ENCODE results near the gene EDEM3. TPM values are rescaled to one million over a fixed set of nuclear protein-coding genes. Genes with fewer than 3 reads are reported as not detected.

EDEM3 gene
- total RNA-seq, 5 donors from 2014 or later (not counting 1 experiment from before 2014, with no cell fraction given): 21.0 to 44.1 (median 39.1) TPM

DNA sequence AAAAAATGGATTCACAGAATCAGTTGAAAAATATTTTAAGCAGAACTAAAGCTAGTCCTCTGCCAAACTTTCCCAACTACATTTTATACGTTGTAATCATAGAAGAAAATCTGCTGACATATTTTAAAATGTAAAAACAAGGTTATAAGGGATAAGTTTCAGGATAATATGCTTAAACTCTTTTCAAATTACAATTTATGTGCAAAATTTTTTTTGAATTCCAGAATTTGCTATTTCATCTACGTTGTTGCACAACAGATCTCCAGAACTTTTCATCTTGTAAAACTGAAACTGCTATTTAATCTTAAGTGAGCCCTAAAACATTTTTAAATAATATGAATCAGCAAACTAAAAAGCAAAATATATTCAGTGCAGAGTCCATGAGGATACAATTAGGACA lies 5.9 kb downstream of the EDEM3 start:
- CTCF ChIA-PET: interaction anchor here in 1 of 2 donors (0.7 kb wide), 1 partner anchor 46 kb away, joined by 5 read pairs; no protein-coding TSS in a partner anchor
- POLR2A ChIA-PET: no interaction called here
- Histone ChIP-seq H3K4me3 (ENCODE audit: control insufficient read depth in 1 of 2, extremely low read depth in 1 of 2, low read length in 1 of 2) (no peak overlapping the region), H3K27me3 (replicated peaks in 1 of 2; ENCODE audit: control insufficient read depth in 2 of 2, extremely low read depth in 1 of 2, insufficient read depth in 2 of 2, low read length in 1 of 2) (no peaks in the 10 kb centered on the region), H3K4me1 (ENCODE audit: control insufficient read depth in 1 of 2, extremely low read depth in 1 of 2, insufficient read depth in 2 of 2, low read length in 2 of 2) (peaks cover 3 to 38% of the 10 kb centered on the region in 2 experiments), H3K9me3 (no peaks in the 10 kb centered on the region), H3K36me3 (ENCODE audit: control insufficient read depth in 2 of 2, extremely low read depth in 1 of 2, insufficient read depth in 1 of 2, low read length in 1 of 2) (no peaks in the 10 kb centered on the region), H3K27ac (ENCODE audit: low read length) (no peak overlapping the region)
- no peaks in the 10 kb centered on the region for H3K27me3 Mint-ChIP-seq
- H3K27ac Mint-ChIP-seq: peak overlapping the region; percentile 39 to 49
- H3K4me3 Mint-ChIP-seq: no peak overlapping the region
- H3K9me3 Mint-ChIP-seq: no peaks in the 10 kb centered on the region
- peaks cover 55 to 89% (median 85%) of the 10 kb centered on the region in 3 donors for H3K4me1 Mint-ChIP-seq
- DNase-seq (no peak), ATAC-seq (replicated peaks in 1 of 4) (no peak)
- peaks cover 6% of the 10 kb centered on the region for H3K36me3 Mint-ChIP-seq
- WGBS (ENCODE audit: insufficient coverage): no CpG with 5 or more reads among the region's 2 CpGs

DNA sequence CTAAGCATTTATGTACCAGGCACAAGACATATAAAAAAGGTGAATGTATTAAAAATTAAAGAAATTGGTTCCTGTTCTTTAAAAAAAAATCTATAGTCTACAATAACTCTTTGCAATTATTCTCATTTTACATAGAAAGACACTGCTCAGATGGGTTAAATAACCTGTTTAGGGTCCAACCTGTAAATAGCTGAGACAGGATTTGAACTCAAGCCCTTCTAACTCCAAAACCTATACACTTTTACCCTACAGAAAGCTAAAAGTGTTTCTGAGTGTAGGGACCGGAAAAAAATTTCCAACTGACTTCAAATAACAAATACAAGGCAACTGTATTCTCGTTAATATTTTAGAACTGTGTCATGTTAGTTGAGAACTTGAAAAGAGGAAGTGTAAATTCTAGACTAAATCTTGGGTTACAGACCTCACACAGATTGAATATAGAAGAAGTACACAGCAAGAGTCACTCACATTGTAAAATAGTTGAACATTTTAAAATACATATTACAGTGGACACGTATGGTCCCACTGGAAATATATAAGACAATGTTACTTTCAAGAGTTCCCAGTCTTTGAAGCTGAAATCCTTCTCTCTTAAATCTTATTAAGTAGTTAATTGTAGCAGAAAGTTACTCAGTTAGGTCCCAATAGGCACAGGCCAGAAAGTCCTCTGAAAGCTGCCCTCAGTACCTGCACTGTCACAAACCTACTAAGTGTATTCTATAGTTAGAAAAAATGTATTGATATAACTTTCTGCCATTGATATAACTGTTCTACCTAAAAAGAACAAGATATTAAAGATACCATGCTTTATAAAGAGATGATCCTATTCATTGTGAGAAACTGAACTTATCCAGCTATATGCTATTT lies 7.3 kb downstream of the EDEM3 start:
- H3K27ac Mint-ChIP-seq: peak overlapping the region; percentile 52 to 88

DNA sequence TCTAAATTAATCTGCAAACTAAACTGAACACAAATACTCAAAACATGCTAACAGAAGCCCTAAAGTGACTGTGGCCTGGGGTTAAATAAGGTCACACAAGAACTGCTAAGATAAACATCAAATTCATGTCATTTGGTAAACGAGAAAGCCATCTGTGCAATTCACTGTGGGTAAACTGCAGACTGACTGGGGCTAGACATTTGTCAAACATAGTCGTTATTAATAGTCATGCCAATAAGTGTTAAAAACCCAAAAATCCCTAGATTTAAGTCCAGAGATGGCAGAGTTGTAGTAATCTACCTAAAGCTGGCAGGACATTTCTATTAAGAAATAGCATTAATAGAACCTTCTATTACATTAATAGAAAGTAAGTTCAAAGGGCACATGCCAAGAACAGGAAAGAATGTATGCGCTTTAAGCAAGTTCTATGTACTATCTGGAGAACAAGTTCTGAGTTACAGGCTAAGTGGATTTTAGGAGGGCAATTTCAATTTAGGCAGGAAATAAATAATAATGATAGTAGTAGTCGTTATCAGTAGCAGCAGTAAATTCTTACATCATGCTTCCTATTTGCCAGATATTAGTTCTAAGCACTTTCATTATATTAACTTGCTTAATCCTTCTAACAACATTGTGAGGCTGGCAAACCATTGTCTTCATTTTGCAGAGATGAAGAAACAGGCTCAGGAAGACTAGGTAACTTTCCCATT lies 8.6 kb downstream of the EDEM3 start:
- H3K9me3 Mint-ChIP-seq: no peaks in the 10 kb centered on the region
- POLR2A ChIA-PET: interaction anchor here in 1 of 2 donors (0.6 kb wide), 1 partner anchor 1857 kb away, joined by 3 read pairs; no protein-coding TSS in a partner anchor
- DNase-seq (peak in 5 of 35 experiments; percentile 2 to 60 (median 4)), ATAC-seq (replicated peaks in 1 of 4) (peak; percentile 46 to 58 (median 52))
- Histone ChIP-seq H3K36me3 (ENCODE audit: control insufficient read depth in 2 of 2, extremely low read depth in 1 of 2, insufficient read depth in 1 of 2, low read length in 1 of 2) (no peaks in the 10 kb centered on the region), H3K4me1 (ENCODE audit: control insufficient read depth in 1 of 2, extremely low read depth in 1 of 2, insufficient read depth in 2 of 2, low read length in 2 of 2) (peaks cover 8 to 41% of the 10 kb centered on the region in 2 experiments), H3K27me3 (replicated peaks in 1 of 2; ENCODE audit: control insufficient read depth in 2 of 2, extremely low read depth in 1 of 2, insufficient read depth in 2 of 2, low read length in 1 of 2) (no peaks in the 10 kb centered on the region), H3K9me3 (no peaks in the 10 kb centered on the region), H3K27ac (ENCODE audit: low read length) (peak overlapping the region; percentile 40), H3K4me3 (ENCODE audit: control insufficient read depth in 1 of 2, extremely low read depth in 1 of 2, low read length in 1 of 2) (no peak overlapping the region)
- peaks cover 6% of the 10 kb centered on the region for H3K36me3 Mint-ChIP-seq
- CTCF ChIA-PET: interaction anchor here in 1 of 2 donors (0.9 to 1.0 kb wide), 2 partner anchors 8 to 10 kb away, joined by 3 read pairs; partner anchors contain the start of gene EDEM3
- WGBS (ENCODE audit: insufficient coverage): 0% methylated on average over 1 of the region's 4 CpGs
- H3K27ac Mint-ChIP-seq: peak overlapping the region; percentile 88 to 91
- H3K27me3 Mint-ChIP-seq: no peaks in the 10 kb centered on the region
- H3K4me1 Mint-ChIP-seq: peaks cover 58 to 83% (median 80%) of the 10 kb centered on the region in 3 donors
- peak overlapping the region; percentile 4 to 24 (median 17) for H3K4me3 Mint-ChIP-seq

More for the DNA sequence above, 7.3 kb downstream of the EDEM3 start:
- ATAC-seq (replicated peaks in 1 of 4): no peak
- Histone ChIP-seq H3K36me3 (ENCODE audit: control insufficient read depth in 2 of 2, extremely low read depth in 1 of 2, insufficient read depth in 1 of 2, low read length in 1 of 2) (no peaks in the 10 kb centered on the region), H3K27ac (ENCODE audit: low read length) (peak overlapping the region; percentile 10), H3K27me3 (replicated peaks in 1 of 2; ENCODE audit: control insufficient read depth in 2 of 2, extremely low read depth in 1 of 2, insufficient read depth in 2 of 2, low read length in 1 of 2) (no peaks in the 10 kb centered on the region), H3K9me3 (no peaks in the 10 kb centered on the region), H3K4me1 (ENCODE audit: control insufficient read depth in 1 of 2, extremely low read depth in 1 of 2, insufficient read depth in 2 of 2, low read length in 2 of 2) (peaks cover 6 to 36% of the 10 kb centered on the region in 2 experiments), H3K4me3 (ENCODE audit: control insufficient read depth in 1 of 2, extremely low read depth in 1 of 2, low read length in 1 of 2) (no peak overlapping the region)
- POLR2A ChIA-PET: interaction anchor here in 1 of 2 donors (0.6 kb wide), 1 partner anchor 11 kb away, joined by 4 read pairs; no protein-coding TSS in a partner anchor
- WGBS (ENCODE audit: insufficient coverage): no CpG with 5 or more reads among the region's 3 CpGs
- Mint-ChIP-seq H3K9me3 (no peaks in the 10 kb centered on the region), H3K27me3 (no peaks in the 10 kb centered on the region), H3K4me3 (no peak overlapping the region), H3K4me1 (peaks cover 57 to 86% (median 84%) of the 10 kb centered on the region in 3 donors), H3K36me3 (peaks cover 6% of the 10 kb centered on the region)
- DNase-seq: no peak
- CTCF ChIA-PET: no interaction called here

DNA sequence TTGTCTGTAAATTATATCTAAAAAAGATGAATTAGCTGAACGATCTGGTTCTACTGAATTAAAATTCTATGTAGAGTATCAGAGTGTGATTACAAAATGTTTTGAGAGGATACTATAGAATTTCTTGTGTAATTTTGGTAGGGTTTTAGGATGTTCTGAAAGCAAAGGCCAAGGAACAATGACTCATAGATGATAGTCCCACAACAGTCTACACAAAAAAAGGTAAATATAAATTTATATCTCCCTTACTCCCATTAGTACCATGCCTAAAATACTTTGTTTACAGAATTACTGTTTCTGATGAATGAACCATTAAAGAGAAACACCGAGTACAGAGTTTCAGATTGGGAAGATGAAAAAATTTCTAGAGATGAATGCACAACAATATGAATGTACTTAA lies 9.5 kb downstream of the EDEM3 start:
- H3K27ac Mint-ChIP-seq: peak overlapping the region; percentile 64 to 84
- no peaks in the 10 kb centered on the region for H3K9me3 Mint-ChIP-seq
- Histone ChIP-seq H3K9me3 (no peaks in the 10 kb centered on the region), H3K4me3 (ENCODE audit: control insufficient read depth in 1 of 2, extremely low read depth in 1 of 2, low read length in 1 of 2) (no peak overlapping the region), H3K27ac (ENCODE audit: low read length) (peak overlapping the region; percentile 35), H3K27me3 (replicated peaks in 1 of 2; ENCODE audit: control insufficient read depth in 2 of 2, extremely low read depth in 1 of 2, insufficient read depth in 2 of 2, low read length in 1 of 2) (no peaks in the 10 kb centered on the region), H3K36me3 (ENCODE audit: control insufficient read depth in 2 of 2, extremely low read depth in 1 of 2, insufficient read depth in 1 of 2, low read length in 1 of 2) (no peaks in the 10 kb centered on the region), H3K4me1 (ENCODE audit: control insufficient read depth in 1 of 2, extremely low read depth in 1 of 2, insufficient read depth in 2 of 2, low read length in 2 of 2) (peaks cover 8 to 41% of the 10 kb centered on the region in 2 experiments)
- H3K36me3 Mint-ChIP-seq: peaks cover 13% of the 10 kb centered on the region
- H3K4me3 Mint-ChIP-seq: peak overlapping the region in 1 of 3 donors; percentile 24
- ATAC-seq (replicated peaks in 1 of 4) (no peak), DNase-seq (no peak)
- H3K4me1 Mint-ChIP-seq: peaks cover 64 to 83% (median 81%) of the 10 kb centered on the region in 3 donors
- CTCF ChIA-PET: interaction anchor here in 1 of 2 donors (0.9 to 1.0 kb wide), 2 partner anchors 9 to 11 kb away, joined by 3 read pairs; partner anchors contain the start of gene EDEM3
- no CpG with 5 or more reads among the region's 2 CpGs for WGBS (ENCODE audit: insufficient coverage)
- POLR2A ChIA-PET: interaction anchor here (0.6 kb wide), 2 partner anchors 1638 to 1856 kb away, joined by 3 read pairs; no protein-coding TSS in a partner anchor
- no peaks in the 10 kb centered on the region for H3K27me3 Mint-ChIP-seq

DNA sequence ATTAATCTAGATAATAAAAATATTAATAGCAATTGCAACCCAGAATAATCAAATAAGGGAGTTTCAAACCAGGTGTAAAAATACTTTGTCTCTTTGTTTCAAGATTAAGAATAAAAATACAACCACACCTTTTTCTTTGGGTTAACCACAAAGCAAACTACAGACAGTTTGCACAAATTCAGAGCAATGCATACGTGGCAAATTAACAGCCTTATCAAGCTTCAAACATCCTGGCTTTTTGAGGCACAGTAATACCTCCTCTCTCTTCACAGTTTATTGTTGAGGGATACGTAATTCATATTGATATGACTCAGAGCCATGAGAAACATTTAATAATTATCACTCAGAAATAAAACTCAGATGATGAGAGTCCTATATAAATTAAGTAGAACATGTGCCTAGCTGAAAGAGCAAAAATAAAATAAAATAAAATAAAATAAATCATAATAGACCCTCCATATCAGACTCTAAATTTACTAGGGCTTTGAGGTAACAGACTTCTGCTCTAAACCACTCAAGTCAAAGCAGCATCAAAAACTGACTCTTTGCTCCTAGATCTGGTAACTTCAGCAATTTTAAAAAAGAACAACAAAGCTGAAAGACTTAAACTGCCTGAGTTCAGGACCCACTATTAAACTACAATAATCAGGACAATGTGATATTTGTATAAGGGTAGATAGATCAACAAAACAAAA lies 11.4 kb downstream of the EDEM3 start:
- peak in 19 of 35 experiments; percentile 5 to 81 (median 26) for DNase-seq
- no peak overlapping the region for H3K4me3 ChIP-seq (ENCODE audit: control insufficient read depth in 1 of 2, extremely low read depth in 1 of 2, low read length in 1 of 2)
- H3K4me3 Mint-ChIP-seq: peak overlapping the region; percentile 31 to 59 (median 41)
- ChIA-PET CTCF (interaction anchor here (0.5 to 1.6 kb wide), 4 partner anchors 10 to 507 kb away, joined by 3 to 5 read pairs (median 4); no protein-coding TSS in a partner anchor), POLR2A (interaction anchor here in 1 of 2 donors (0.6 to 2.5 kb wide), 2 partner anchors 11 to 866 kb away, joined by 3 to 27 read pairs; partner anchors contain the start of gene EDEM3)
- peaks cover 13% of the 10 kb centered on the region for H3K36me3 Mint-ChIP-seq
- no peaks in the 10 kb centered on the region for H3K9me3 Mint-ChIP-seq
- H3K27me3 ChIP-seq (replicated peaks in 1 of 2; ENCODE audit: control insufficient read depth in 2 of 2, extremely low read depth in 1 of 2, insufficient read depth in 2 of 2, low read length in 1 of 2): no peaks in the 10 kb centered on the region
- H3K27ac Mint-ChIP-seq: peak overlapping the region; percentile 89 to 94
- no CpG with 5 or more reads among the region's 2 CpGs for WGBS (ENCODE audit: insufficient coverage)
- ATAC-seq (replicated peaks in 1 of 4): peak; percentile 94 to 99 (median 98)
- H3K36me3 ChIP-seq (ENCODE audit: control insufficient read depth in 2 of 2, extremely low read depth in 1 of 2, insufficient read depth in 1 of 2, low read length in 1 of 2): no peaks in the 10 kb centered on the region
- H3K27ac ChIP-seq (ENCODE audit: low read length): peak overlapping the region; percentile 80
- no peaks in the 10 kb centered on the region for H3K9me3 ChIP-seq
- H3K4me1 Mint-ChIP-seq: peaks cover 58 to 75% (median 71%) of the 10 kb centered on the region in 3 donors
- no peaks in the 10 kb centered on the region for H3K27me3 Mint-ChIP-seq
- peaks cover 8 to 38% of the 10 kb centered on the region in 2 experiments for H3K4me1 ChIP-seq (ENCODE audit: control insufficient read depth in 1 of 2, extremely low read depth in 1 of 2, insufficient read depth in 2 of 2, low read length in 2 of 2)

All from T-cell (primary cell).